ENCODE measurements around the gene RASSF5.

- TF ChIP-seq CTCF (IDR thresholded peaks at IDR 0.05) (no peak), POLR2AphosphoS5 (IDR thresholded peaks at IDR 0.05) (no peak), POLR2A (IDR thresholded peaks at IDR 0.05) (no peak)
These were observed 29.6 kb upstream of the RASSF5 start for GRCh38 chr1:206477581-206478380.
